IMR-90 (cell line): Measurements from ENCODE around the gene PTGER2. TPM values are rescaled to one million over a fixed set of nuclear protein-coding genes. Genes with fewer than 3 reads are reported as not detected.

ENCODE experiments used
- ATAC-seq: fragments of 200-7000 bp; cut with Tn5 transposase; 2 replicates; pipeline ENCODE4 v1.9.1; 2020; ENCODE audit warnings: low read depth, mild to moderate bottlenecking, moderate library complexity
- BruUV-seq: library from RNA; stranded (reverse); fragments of 400-500 nt; replicated peaks from 2 replicates; lab custom pipeline; 2021; lab: Mats Ljungman, UMichigan
- CTCF ChIA-PET: fragments of 300-600 bp; formaldehyde crosslinking; extraction: SDS; loops from one replicate; lab custom pipeline; 2021; ENCODE audit warnings: antibody characterized with exemption; lab: Yijun Ruan, JAX
- POLR2A ChIA-PET: fragments of 300-600 bp; sonication (Branson Sonifier 250); formaldehyde crosslinking; loops from one replicate; lab custom pipeline; 2022; ENCODE audit warnings: antibody characterized with exemption; ENCODE audit not compliant: unreplicated experiment; lab: Charles Lee
- DNase-seq: peaks from one replicate; pipeline ENCODE4 v3.0.0; 2013
- H2AFZ ChIP-seq: replicated peaks from 2 replicates; pipeline ENCODE3; 2013; ENCODE audit warnings: low read length, mild to moderate bottlenecking; ENCODE audit not compliant: poor library complexity
- H2AK5ac ChIP-seq: 2 replicates; pipeline ENCODE4 v1.6.1; 2013; ENCODE audit warnings: low read depth, low read length, inconsistent platforms
- H2AK9ac ChIP-seq: replicated peaks from 2 replicates; pipeline ENCODE3; 2013; ENCODE audit warnings: mild to moderate bottlenecking, low read depth, low read length, moderate library complexity; ENCODE audit not compliant: poor library complexity
- H2BK120ac ChIP-seq: 2 replicates; pipeline ENCODE4 v1.6.1; 2013; ENCODE audit warnings: low read depth, low read length, inconsistent platforms
- H2BK15ac ChIP-seq: 3 replicates; pipeline ENCODE4 v1.6.1; 2013; ENCODE audit warnings: low read depth, low read length, inconsistent platforms
- H2BK20ac ChIP-seq: 2 replicates; pipeline ENCODE4 v1.6.1; 2013; ENCODE audit warnings: low read depth, mild to moderate bottlenecking, inconsistent platforms, low read length, moderate library complexity
- H2BK5ac ChIP-seq: 2 replicates; pipeline ENCODE4 v1.6.1; 2013; ENCODE audit warnings: mild to moderate bottlenecking, low read depth, low read length, inconsistent platforms; ENCODE audit not compliant: poor library complexity, severe bottlenecking
- H3K14ac ChIP-seq: replicated peaks from 2 replicates; pipeline ENCODE4 v1.6.1; 2013; ENCODE audit warnings: low read depth, low read length, inconsistent platforms
- H3K18ac ChIP-seq: 2 replicates; pipeline ENCODE4 v1.6.1; 2013; ENCODE audit warnings: low read depth, low read length, control low read depth
- H3K23ac ChIP-seq: 2 replicates; pipeline ENCODE4 v1.6.1; 2013; ENCODE audit warnings: low read depth, low read length, inconsistent platforms
- H3K27ac ChIP-seq: 2 replicates; pipeline ENCODE4 v1.5.1; 2013; ENCODE audit warnings: mild to moderate bottlenecking, control low read depth, low read length; ENCODE audit not compliant: insufficient read depth
- H3K27me3 ChIP-seq: 2 replicates; pipeline ENCODE4 v1.6.1; 2013; ENCODE audit warnings: low read length; ENCODE audit not compliant: control insufficient read depth, insufficient read depth
- H3K36me3 ChIP-seq: 2 replicates; pipeline ENCODE4 v1.6.1; 2013; ENCODE audit warnings: low read length, mixed read lengths; ENCODE audit not compliant: control insufficient read depth, insufficient read depth
- H3K4ac ChIP-seq: 2 replicates; pipeline ENCODE4 v1.6.1; 2013; ENCODE audit warnings: low read depth, low read length, inconsistent platforms
- H3K4me1 ChIP-seq: 2 replicates; pipeline ENCODE4 v1.6.1; 2013; ENCODE audit warnings: low read length, mixed read lengths; ENCODE audit not compliant: control insufficient read depth, insufficient read depth
- H3K4me2 ChIP-seq: 2 replicates; pipeline ENCODE4 v1.6.1; 2013; ENCODE audit warnings: low read depth, mild to moderate bottlenecking, control low read depth, low read length, moderate library complexity
- H3K4me3 ChIP-seq: 2 replicates; pipeline ENCODE4 v1.5.1; 2013; ENCODE audit warnings: low read depth, mild to moderate bottlenecking, control low read depth, low read length, moderate library complexity; ENCODE audit not compliant: insufficient read depth
- H3K56ac ChIP-seq: 2 replicates; pipeline ENCODE4 v1.6.1; 2013; ENCODE audit warnings: low read length, inconsistent platforms; ENCODE audit not compliant: insufficient read depth; ENCODE audit errors: extremely low read depth
- H3K79me1 ChIP-seq, 2 experiments: 2 replicates each; pipeline ENCODE4 v1.6.1; 2013; ENCODE audit warnings: low read length in 2 of 2, inconsistent platforms in 1 of 2, low read depth in 1 of 2
- H3K9ac ChIP-seq: 2 replicates; pipeline ENCODE4 v1.6.1; 2013; ENCODE audit warnings: low read depth, low read length, control low read depth
- H3K9me1 ChIP-seq: 2 replicates; pipeline ENCODE4 v1.6.1; 2013; ENCODE audit warnings: low read length, inconsistent platforms; ENCODE audit not compliant: insufficient read depth
- H3K9me3 ChIP-seq: 2 replicates; pipeline ENCODE4 v1.6.1; 2013; ENCODE audit warnings: low read length; ENCODE audit not compliant: control insufficient read depth, insufficient read depth
- H4K20me1 ChIP-seq: 2 replicates; pipeline ENCODE4 v1.6.1; 2013; ENCODE audit warnings: low read length, inconsistent platforms; ENCODE audit not compliant: insufficient read depth
- H4K5ac ChIP-seq: 2 replicates; pipeline ENCODE4 v1.6.1; 2013; ENCODE audit warnings: mild to moderate bottlenecking, low read depth, low read length, control low read depth
- H4K8ac ChIP-seq, 2 experiments: 2 replicates each; pipeline ENCODE4 v1.6.1; 2013; ENCODE audit warnings: low read depth in 2 of 2, low read length in 2 of 2, control low read depth in 1 of 2, inconsistent platforms in 1 of 2
- H4K91ac ChIP-seq: 2 replicates; pipeline ENCODE4 v1.6.1; 2013; ENCODE audit warnings: low read depth, low read length, inconsistent platforms; ENCODE audit not compliant: insufficient read depth
- BHLHE40 ChIP-seq: fragments of 150-350 bp; IDR thresholded peaks from 2 replicates; pipeline ENCODE4 v1.6.1; 2016; ENCODE audit warnings: mild to moderate bottlenecking, low read depth, low read length
- FOS ChIP-seq: fragments of 150-350 bp; IDR thresholded peaks from 2 replicates; pipeline ENCODE4 v1.6.1; 2016; ENCODE audit warnings: low read depth, low read length
- MAZ ChIP-seq: IDR thresholded peaks from 2 replicates; pipeline ENCODE4 v1.6.1; 2012; ENCODE audit warnings: low read depth, mild to moderate bottlenecking, low read length, improper control_type of control experiment, moderate library complexity, borderline replicate concordance
- MXI1 ChIP-seq: IDR thresholded peaks from 2 replicates; pipeline ENCODE4 v1.6.1; 2012; ENCODE audit warnings: low read depth, mild to moderate bottlenecking, low read length, moderate library complexity, borderline replicate concordance
- RAD21 ChIP-seq: IDR thresholded peaks from 2 replicates; pipeline ENCODE4 v1.6.1; 2012; ENCODE audit warnings: low read length, improper control_type of control experiment
- WGBS, 2 experiments: methylation state at CpG; one replicate each; pipeline versions ENCODE4 v1.1.5 to v1.1.7; 2013; ENCODE audit warnings: missing lambda C conversion rate in 2 of 2; ENCODE audit not compliant: insufficient read length in 1 of 2; ENCODE audit errors: extremely low coverage in 2 of 2; 5-methylcytosine and 5-hydroxymethylcytosine counted together
- dilution Hi-C: fragments of 300-500 bp; cut with HindIII; formaldehyde crosslinking; loops from one replicate; pipeline ENCODE4 v1.14.3; 2018; ENCODE audit warnings: low sequenced_read_pairs; ENCODE audit not compliant: unreplicated experiment
- in situ Hi-C: fragments of 300-500 bp; cut with MboI; formaldehyde crosslinking; loops from 3 replicates; pipeline ENCODE4 v1.14.3; 2019; ENCODE audit warnings: low sequenced_read_pairs, inconsistent platforms, mixed read lengths
- intact Hi-C: fragments of 100-400 bp; cut with micrococcal nuclease; formaldehyde crosslinking; loops from 2 replicates; pipeline ENCODE4 v1.10.0; 2022
- polyA plus RNA-seq, 3 experiments: library from polyadenylated mRNA; depleted of rRNA; stranded (reverse); fragments of >200 nt; gene quantifications; 2 replicates each; pipeline ENCODE4 v1.2.3, GENCODE V29; 2012; ENCODE audit warnings: low replicate concordance in 1 of 3
- total RNA-seq: library from RNA; depleted of rRNA; stranded (reverse); fragments of >200 nt; gene quantifications from 2 replicates; pipeline ENCODE4 v1.2.3, GENCODE V29; 2012

PTGER2 gene
- total and polyA plus RNA-seq, 2 of the 4 experiments (the other 2 are of a cell fraction) = 24.7 to 58.5 TPM

- Histone ChIP-seq H3K4me3 (no peak overlapping the region), H3K56ac (0 out of 2 replicates have a peak overlapping the region, but pooled peaks have one; percentile 57), H2BK5ac (peak overlapping the region; percentile 92), H4K5ac (no peak overlapping the region), H2AFZ (no peak overlapping the region), H3K4me1 (peaks cover 18% of the 10 kb centered on the region), H3K9me3 (peaks cover 6% of the 10 kb centered on the region; the same call in 1 of the 2 replicates), H2AK9ac (no peak overlapping the region), H4K20me1 (no peaks in the 10 kb centered on the region), H4K91ac (no peak overlapping the region), H3K36me3 (no peaks in the 10 kb centered on the region), H3K79me1 (peaks cover 0 to 4% of the 10 kb centered on the region in 2 experiments; a peak in 1 of 4 replicates), H2BK15ac (no peak overlapping the region), H2BK20ac (0 out of 2 replicates have a peak overlapping the region, but pooled peaks have one; percentile 56), H2BK120ac (peak overlapping the region; percentile 72), H3K23ac (no peak overlapping the region), H3K9ac (no peak overlapping the region), H3K18ac (no peak overlapping the region; the same call in 1 of the 2 replicates), H2AK5ac (no peak overlapping the region), H4K8ac (peak overlapping the region in 1 of 2 experiments; percentile 53; a peak in 2 of 4 replicates), H3K4me2 (peak overlapping the region; percentile 20; the same call in 1 of the 2 replicates), H3K27me3 (no peaks in the 10 kb centered on the region), H3K14ac (no peak overlapping the region), H3K9me1 (peaks cover 14% of the 10 kb centered on the region; the same call in 1 of the 2 replicates), H3K4ac (peak overlapping the region; percentile 60; the same call in 1 of the 2 replicates), H3K27ac (no peak overlapping the region; the same call in 1 of the 2 replicates)
- ATAC-seq = peak; percentile 83
- intact Hi-C loops (loop anchor here (2.0 kb wide), 1 partner anchor 110 kb away; no protein-coding TSS in a partner anchor), dilution Hi-C loops (no loop called here), in situ Hi-C loops (no loop called here)
- CTCF ChIA-PET = no interaction called here
- BruUV-seq = no TSS peak
- WGBS, 2 experiments = no CpG with 5 or more reads among the region's 2 CpGs
- POLR2A ChIA-PET = no interaction called here
- TF ChIP-seq MXI1 (0 out of 2 replicates have a peak, but pooled peaks have one; percentile 27), BHLHE40 (no peak), MAZ (no peak), FOS (0 out of 2 replicates have a peak, but pooled peaks have one; percentile 31), RAD21 (no peak)
- DNase-seq = peak; percentile 87
Observed at GRCh38 chr14:52348776-52349175, 34.7 kb downstream of the PTGER2 start.
